ENCODE measurements around the gene NLRP1. TPM values are rescaled to one million over a fixed set of nuclear protein-coding genes. Genes with fewer than 3 reads are reported as not detected.
A peak's percentile ranks its signal among the peaks of the same experiment; 100 is the strongest.

The NLRP1 gene
- total RNA-seq, 2 donors from 2014 or later = 11.4 to 16.5 TPM

DNA sequence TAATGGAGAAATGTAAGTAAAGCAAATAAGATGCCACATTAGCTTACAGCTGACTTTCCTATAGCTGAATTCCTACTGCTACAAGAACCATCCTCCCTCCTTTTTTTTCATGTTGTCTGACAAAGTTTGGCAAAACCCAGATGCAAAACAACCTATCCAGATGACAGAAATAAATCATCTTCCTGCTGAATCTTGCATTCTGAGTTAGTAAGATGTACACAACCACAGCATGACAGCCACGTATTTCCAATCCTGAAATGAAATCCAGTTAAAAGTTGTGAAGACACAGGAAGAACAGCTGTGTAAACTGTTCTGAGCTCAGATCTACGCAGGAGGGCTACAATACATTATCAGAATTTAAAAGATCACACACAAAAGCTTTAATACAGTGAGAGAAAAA is 110.4 kb downstream of the NLRP1 start:
- Histone ChIP-seq H3K27ac (no peak overlapping the region), H3K36me3 (peaks cover 69% of the 10 kb centered on the region), H3K4me3 (no peak overlapping the region), H3K9me3 (no peaks in the 10 kb centered on the region), H3K27me3 (no peaks in the 10 kb centered on the region), H3K4me1 (peaks cover 0 to 5% of the 10 kb centered on the region in 2 donors)
- TF ChIP-seq, protein P1, sequence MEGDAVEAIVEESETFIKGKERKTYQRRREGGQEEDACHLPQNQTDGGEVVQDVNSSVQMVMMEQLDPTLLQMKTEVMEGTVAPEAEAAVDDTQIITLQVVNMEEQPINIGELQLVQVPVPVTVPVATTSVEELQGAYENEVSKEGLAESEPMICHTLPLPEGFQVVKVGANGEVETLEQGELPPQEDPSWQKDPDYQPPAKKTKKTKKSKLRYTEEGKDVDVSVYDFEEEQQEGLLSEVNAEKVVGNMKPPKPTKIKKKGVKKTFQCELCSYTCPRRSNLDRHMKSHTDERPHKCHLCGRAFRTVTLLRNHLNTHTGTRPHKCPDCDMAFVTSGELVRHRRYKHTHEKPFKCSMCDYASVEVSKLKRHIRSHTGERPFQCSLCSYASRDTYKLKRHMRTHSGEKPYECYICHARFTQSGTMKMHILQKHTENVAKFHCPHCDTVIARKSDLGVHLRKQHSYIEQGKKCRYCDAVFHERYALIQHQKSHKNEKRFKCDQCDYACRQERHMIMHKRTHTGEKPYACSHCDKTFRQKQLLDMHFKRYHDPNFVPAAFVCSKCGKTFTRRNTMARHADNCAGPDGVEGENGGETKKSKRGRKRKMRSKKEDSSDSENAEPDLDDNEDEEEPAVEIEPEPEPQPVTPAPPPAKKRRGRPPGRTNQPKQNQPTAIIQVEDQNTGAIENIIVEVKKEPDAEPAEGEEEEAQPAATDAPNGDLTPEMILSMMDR (IDR thresholded peaks at IDR 0.05) = no peak
- no peak for DNase-seq (ENCODE audit: low spot score)

DNA sequence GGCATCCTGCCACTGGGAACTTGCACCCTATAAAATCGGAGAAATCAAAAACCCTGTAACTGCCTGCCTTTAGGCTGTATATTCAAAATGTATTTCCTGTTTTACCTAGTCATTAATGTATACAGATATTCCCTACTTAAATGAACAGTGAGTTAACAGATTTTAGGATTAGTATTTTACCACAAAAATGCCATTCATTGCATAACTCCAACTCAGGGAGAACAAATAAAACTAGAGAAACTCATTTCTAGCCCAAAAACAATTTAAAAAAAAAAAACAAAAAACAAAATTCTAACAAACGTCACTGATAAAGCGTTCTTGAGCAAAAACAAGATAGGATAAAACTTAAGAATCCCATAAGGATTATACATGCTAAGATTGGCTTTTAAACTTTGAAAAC is 111.8 kb downstream of the NLRP1 start:
- Histone ChIP-seq H3K27me3 (no peaks in the 10 kb centered on the region), H3K4me3 (no peak overlapping the region), H3K36me3 (peaks cover 55% of the 10 kb centered on the region), H3K9me3 (no peaks in the 10 kb centered on the region), H3K27ac (no peak overlapping the region), H3K4me1 (peaks cover 0 to 12% of the 10 kb centered on the region in 2 donors)
- TF ChIP-seq, protein P1 (IDR thresholded peaks at IDR 0.05) = no peak
- DNase-seq (ENCODE audit: low spot score) = no peak

DNA sequence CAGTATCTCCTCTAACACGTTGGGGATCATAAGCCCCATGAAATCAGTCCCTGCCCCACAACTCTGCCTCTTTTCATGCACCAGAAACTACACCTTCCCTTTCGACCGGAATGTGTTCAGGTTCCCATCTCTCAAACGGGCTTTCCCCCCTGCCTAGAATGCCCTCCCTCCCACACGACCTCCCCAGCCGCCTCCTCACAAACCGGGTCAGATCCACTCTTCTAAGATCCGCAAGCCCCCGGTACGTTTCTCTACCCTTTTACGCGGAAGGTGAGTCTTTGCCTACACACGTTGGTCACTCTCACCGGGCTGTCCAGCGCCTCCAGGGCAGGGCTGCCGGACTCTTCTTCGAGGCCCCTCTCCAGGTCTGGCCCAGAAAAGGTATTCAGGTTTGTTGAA is 116.2 kb downstream of the NLRP1 start:
- H3K9me3 ChIP-seq = no peaks in the 10 kb centered on the region
- peaks cover 15% of the 10 kb centered on the region for H3K36me3 ChIP-seq
- peak overlapping the region; percentile 57 to 74 for H3K27ac ChIP-seq
- H3K4me3 ChIP-seq = peak overlapping the region; percentile 83 to 88
- no peak for DNase-seq (ENCODE audit: low spot score)
- TF ChIP-seq, protein P1 (IDR thresholded peaks at IDR 0.05) = no peak
- no peaks in the 10 kb centered on the region for H3K27me3 ChIP-seq
- H3K4me1 ChIP-seq = peaks cover 0 to 20% of the 10 kb centered on the region in 2 donors

DNA sequence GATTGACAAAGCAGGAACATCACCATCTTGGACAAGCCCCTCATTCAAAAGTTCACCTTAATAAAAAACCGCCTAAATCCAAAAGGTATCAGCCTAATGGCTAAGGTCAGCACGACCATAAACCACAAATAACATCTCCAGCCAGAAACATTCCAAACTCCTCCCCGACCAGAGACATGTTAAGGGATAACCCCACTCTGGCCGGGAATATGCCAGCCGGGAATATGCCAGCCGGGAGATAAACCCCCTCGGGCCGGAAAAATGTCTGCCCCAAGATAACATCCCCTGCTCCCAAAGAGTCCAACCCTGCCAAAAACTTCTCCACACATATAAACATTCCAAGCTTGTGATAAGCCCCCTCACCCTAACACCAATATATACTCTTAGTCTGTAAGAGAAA is 116.9 kb downstream of the NLRP1 start:
- Histone ChIP-seq H3K36me3 (peaks cover 8% of the 10 kb centered on the region), H3K27ac (no peak overlapping the region), H3K4me3 (peak overlapping the region; percentile 83 to 88), H3K27me3 (no peaks in the 10 kb centered on the region), H3K9me3 (no peaks in the 10 kb centered on the region), H3K4me1 (peaks cover 0 to 20% of the 10 kb centered on the region in 2 donors)
- TF ChIP-seq, protein P1 (IDR thresholded peaks at IDR 0.05) = no peak
- DNase-seq (ENCODE audit: low spot score) = no peak

DNA sequence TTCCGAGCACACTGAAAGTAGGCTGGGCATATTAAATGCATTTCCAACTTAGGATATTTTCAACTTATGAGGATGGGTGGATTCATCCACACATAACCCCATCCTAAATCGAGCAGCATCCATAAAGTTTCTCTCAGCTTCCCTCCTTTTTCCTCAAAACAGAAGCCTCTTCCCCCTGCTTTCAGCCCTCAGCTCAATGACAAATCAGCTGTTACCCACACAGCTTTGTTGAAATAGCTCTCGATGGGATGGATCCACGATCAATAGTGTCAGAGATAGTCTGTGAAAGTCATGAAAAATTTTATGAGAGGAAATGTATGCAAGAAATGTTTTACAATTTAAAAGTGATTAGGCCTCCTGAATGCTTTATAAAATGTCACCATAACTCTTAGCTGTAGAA is 118.0 kb downstream of the NLRP1 start:
- Histone ChIP-seq H3K4me1 (peaks cover 0 to 20% of the 10 kb centered on the region in 2 donors), H3K9me3 (no peaks in the 10 kb centered on the region), H3K36me3 (peaks cover 4% of the 10 kb centered on the region), H3K27me3 (no peaks in the 10 kb centered on the region), H3K27ac (no peak overlapping the region), H3K4me3 (no peak overlapping the region)
- no peak for DNase-seq (ENCODE audit: low spot score)
- TF ChIP-seq, protein P1 (IDR thresholded peaks at IDR 0.05) = no peak

Data from right atrium auricular region (tissue), 2 donors.